ENCODE measurements around the gene PLXNA4. TPM values are rescaled to one million over a fixed set of nuclear protein-coding genes. Genes with fewer than 3 reads are reported as not detected.

PLXNA4 gene
- total and polyA plus RNA-seq, 4 donors = 0.04 to 1.1 (median 0.41) TPM

DNA sequence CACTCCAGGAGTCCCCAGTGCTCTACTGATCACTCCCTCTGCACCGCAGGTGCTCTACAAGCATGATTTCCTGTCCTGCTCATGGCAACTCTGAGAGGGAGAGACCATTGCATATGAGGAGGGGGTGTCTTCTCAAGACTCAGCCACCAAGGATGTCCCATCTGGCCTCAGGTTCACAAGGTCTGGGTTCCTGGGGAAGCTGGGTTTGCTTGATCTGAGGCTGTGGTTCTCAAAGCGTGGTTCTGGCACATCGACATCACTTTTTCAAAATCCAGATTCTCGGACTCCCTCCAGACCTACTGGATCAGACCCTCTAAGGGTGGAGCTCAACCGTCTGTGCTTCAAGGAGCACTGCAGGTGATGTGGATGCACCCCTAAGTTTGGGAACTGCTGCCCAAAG lies 247.5 kb downstream of the PLXNA4 start:
- H3K4me3 ChIP-seq (ENCODE audit: low read depth in 1 of 3, low read length in 3 of 3) = no peak overlapping the region
- no peak overlapping the region for H3K9ac ChIP-seq (ENCODE audit: low read depth in 1 of 2, low read length in 2 of 2)
- H3K27me3 ChIP-seq (ENCODE audit: control insufficient read depth in 4 of 4, insufficient read depth in 4 of 4, low read length in 3 of 4) = no peaks in the 10 kb centered on the region
- no peak overlapping the region for H3K27ac ChIP-seq (ENCODE audit: low read depth in 1 of 2, low read length in 2 of 2)
- no peaks in the 10 kb centered on the region for H3K4me1 ChIP-seq (ENCODE audit: control insufficient read depth in 4 of 4, insufficient read depth in 4 of 4, low read length in 3 of 4)
- TF ChIP-seq JUND (IDR thresholded peaks at IDR 0.05) = no peak
- TF ChIP-seq RAD21 (IDR thresholded peaks at IDR 0.05) = no peak
- TF ChIP-seq RXRA (IDR thresholded peaks at IDR 0.05) = no peak
- TF ChIP-seq HNF4G (IDR thresholded peaks at IDR 0.05) = no peak
- no peak for TF ChIP-seq SP1 (IDR thresholded peaks at IDR 0.05)
- no peak for TF ChIP-seq ZBTB33 (IDR thresholded peaks at IDR 0.05)
- no peak for TF ChIP-seq YY1 (IDR thresholded peaks at IDR 0.05)
- no peak for TF ChIP-seq FOXA2 (IDR thresholded peaks at IDR 0.05)
- no peak for TF ChIP-seq REST (IDR thresholded peaks at IDR 0.05)
- no peak for TF ChIP-seq HNF4A (conservative IDR thresholded peaks at IDR 0.05)
- TF ChIP-seq NR2F2 (IDR thresholded peaks at IDR 0.05) = no peak
- no peak for TF ChIP-seq GABPA (IDR thresholded peaks at IDR 0.05 in 1 of 2, conservative IDR thresholded peaks at IDR 0.05 in 1 of 2)
- TF ChIP-seq, protein P1, sequence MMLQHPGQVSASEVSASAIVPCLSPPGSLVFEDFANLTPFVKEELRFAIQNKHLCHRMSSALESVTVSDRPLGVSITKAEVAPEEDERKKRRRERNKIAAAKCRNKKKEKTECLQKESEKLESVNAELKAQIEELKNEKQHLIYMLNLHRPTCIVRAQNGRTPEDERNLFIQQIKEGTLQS (IDR thresholded peaks at IDR 0.05) = no peak
- H3K36me3 ChIP-seq (ENCODE audit: control insufficient read depth in 4 of 4, insufficient read depth in 3 of 4, low read depth in 1 of 4, low read length in 3 of 4) = no peaks in the 10 kb centered on the region
- H3K9me3 ChIP-seq (ENCODE audit: control insufficient read depth in 4 of 4, low read length in 3 of 4) = no peaks in the 10 kb centered on the region
- DNase-seq (ENCODE audit: low spot score) = no peak
- 92% methylated on average over 5 of the region's 5 CpGs for WGBS

GRCh38 chr7:132328047-132328620 lies 248.1 kb downstream of the PLXNA4 start:
- TF ChIP-seq ZBTB33 (IDR thresholded peaks at IDR 0.05) (no peak), CTCF (IDR thresholded peaks at IDR 0.05; ENCODE audit: low read depth, low read length, missing input control) (no peak), HNF4A (conservative IDR thresholded peaks at IDR 0.05) (no peak), NR2F2 (IDR thresholded peaks at IDR 0.05) (peak; percentile 84), FOXA1 (IDR thresholded peaks at IDR 0.05) (no peak), JUND (IDR thresholded peaks at IDR 0.05) (no peak), RXRA (IDR thresholded peaks at IDR 0.05) (peak; percentile 31 to 58)
- Histone ChIP-seq H3K9me3 (ENCODE audit: control insufficient read depth in 4 of 4, low read length in 3 of 4) (no peaks in the 10 kb centered on the region), H3K4me3 (ENCODE audit: low read depth in 1 of 3, low read length in 3 of 3) (no peak overlapping the region), H3K27ac (ENCODE audit: low read depth in 1 of 2, low read length in 2 of 2) (no peak overlapping the region), H3K4me1 (ENCODE audit: control insufficient read depth in 4 of 4, insufficient read depth in 4 of 4, low read length in 3 of 4) (no peaks in the 10 kb centered on the region), H3K27me3 (ENCODE audit: control insufficient read depth in 4 of 4, insufficient read depth in 4 of 4, low read length in 3 of 4) (no peaks in the 10 kb centered on the region), H3K36me3 (ENCODE audit: control insufficient read depth in 4 of 4, insufficient read depth in 3 of 4, low read depth in 1 of 4, low read length in 3 of 4) (no peaks in the 10 kb centered on the region), H3K9ac (ENCODE audit: low read depth in 1 of 2, low read length in 2 of 2) (no peak overlapping the region)
- DNase-seq (ENCODE audit: low spot score) = no peak
- WGBS = 76% methylated on average over 13 of the region's 13 CpGs
